SU-DHL-6 (cell line): ENCODE data around the gene JMJD7.

Source experiments
- EZH2phosphoT487 ChIP-seq: fragments of 200-600 bp; sonication (generic), shearing (Covaris generic); conservative IDR thresholded peaks from 2 replicates; pipeline ENCODE4 v1.6.1; 2018; ENCODE audit warnings: mild to moderate bottlenecking, antibody characterized with exemption, low read length, moderate library complexity, mixed read lengths
- TF ChIP-seq, protein P1 (sequence below): fragments of 200-600 bp; sonication (generic); IDR thresholded peaks from one replicate; pipeline ENCODE4 v1.5.1; 2017; ENCODE audit warnings: antibody characterized with exemption, mild to moderate bottlenecking, low read length, moderate library complexity; ENCODE audit not compliant: insufficient read depth, poor library complexity, severe bottlenecking

DNA sequence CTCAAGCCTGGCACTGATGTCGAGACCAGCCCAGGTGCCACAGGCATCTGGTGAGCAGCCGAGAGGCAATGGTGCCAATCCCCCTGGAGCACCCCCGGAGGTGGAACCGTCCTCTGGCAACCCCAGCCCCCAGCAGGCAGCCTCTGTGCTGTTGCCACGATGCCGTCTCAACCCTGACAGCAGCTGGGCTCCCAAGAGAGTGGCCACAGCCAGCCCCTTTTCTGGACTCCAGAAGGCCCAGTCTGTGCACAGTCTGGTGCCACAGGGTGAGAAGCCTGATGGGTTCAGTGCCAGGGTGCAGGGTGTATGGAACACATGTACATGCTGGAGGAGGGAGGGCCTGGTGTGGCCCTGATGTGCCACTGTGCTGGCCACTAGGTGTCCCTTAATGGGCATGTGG, 4.9 kb upstream of the JMJD7 start:
- TF ChIP-seq, protein P1, sequence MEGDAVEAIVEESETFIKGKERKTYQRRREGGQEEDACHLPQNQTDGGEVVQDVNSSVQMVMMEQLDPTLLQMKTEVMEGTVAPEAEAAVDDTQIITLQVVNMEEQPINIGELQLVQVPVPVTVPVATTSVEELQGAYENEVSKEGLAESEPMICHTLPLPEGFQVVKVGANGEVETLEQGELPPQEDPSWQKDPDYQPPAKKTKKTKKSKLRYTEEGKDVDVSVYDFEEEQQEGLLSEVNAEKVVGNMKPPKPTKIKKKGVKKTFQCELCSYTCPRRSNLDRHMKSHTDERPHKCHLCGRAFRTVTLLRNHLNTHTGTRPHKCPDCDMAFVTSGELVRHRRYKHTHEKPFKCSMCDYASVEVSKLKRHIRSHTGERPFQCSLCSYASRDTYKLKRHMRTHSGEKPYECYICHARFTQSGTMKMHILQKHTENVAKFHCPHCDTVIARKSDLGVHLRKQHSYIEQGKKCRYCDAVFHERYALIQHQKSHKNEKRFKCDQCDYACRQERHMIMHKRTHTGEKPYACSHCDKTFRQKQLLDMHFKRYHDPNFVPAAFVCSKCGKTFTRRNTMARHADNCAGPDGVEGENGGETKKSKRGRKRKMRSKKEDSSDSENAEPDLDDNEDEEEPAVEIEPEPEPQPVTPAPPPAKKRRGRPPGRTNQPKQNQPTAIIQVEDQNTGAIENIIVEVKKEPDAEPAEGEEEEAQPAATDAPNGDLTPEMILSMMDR, result no peak
- no peak for TF ChIP-seq EZH2phosphoT487
